ENCODE results near the gene LIPC. TPM values are rescaled to one million over a fixed set of nuclear protein-coding genes. Genes with fewer than 3 reads are reported as not detected.

The LIPC gene
- total and polyA plus RNA-seq, 2 of the 4 experiments (the other 2 are of a cell fraction): 0.07 TPM; not detected in 1

DNA sequence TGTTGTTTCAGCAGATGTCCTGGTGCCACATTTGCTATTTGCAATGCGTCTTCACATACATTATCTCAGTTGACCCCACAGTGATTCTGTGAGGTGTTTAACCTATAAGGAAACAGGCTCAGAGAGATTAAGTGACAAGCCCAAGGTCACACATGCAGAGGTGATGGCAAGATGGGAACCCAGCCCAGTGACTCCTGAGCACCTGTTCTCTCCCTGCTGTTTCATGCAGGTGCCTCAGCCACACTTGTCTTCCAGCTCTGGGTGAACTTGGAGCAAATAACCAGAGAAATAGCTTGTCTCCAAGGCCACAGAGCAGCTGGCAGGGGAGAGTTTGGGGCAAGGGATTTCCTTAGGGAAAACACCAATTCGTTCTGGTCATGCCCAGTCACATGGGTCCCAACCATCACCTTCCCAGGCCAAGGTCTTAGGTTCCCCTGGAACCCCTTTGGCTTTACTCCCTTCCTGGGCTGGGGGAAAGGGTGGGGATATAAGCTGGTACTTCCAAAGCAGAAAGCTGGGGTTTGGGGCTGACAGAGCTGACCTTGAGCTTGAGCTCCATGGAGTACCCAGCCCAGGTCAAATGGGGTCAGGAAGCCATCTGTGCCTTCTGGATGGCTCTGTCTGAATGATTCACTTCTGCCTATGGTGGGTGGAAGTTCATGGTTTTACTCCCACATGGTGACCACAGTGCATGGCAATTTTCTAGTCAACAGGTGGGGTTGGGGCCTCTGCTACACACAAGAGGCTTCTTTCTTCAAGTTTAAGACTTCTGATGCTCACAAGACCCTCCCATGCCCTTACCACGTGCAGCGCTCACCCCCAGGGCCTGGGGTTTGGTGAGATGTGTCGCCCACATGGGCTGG, 22.4 kb downstream of the LIPC start:
- no CpG with 5 or more reads among the region's 5 CpGs for WGBS, 2 experiments (ENCODE audit: extremely low coverage in 2 of 2, insufficient read length in 1 of 2)
- TF ChIP-seq CEBPB (IDR thresholded peaks at IDR 0.05; ENCODE audit: low read depth, low read length) (no peak), RFX5 (IDR thresholded peaks at IDR 0.05; ENCODE audit: low read depth, low read length) (no peak), RAD21 (IDR thresholded peaks at IDR 0.05; ENCODE audit: low read length) (no peak), MAZ (IDR thresholded peaks at IDR 0.05; ENCODE audit: borderline replicate concordance, low read depth, low read length) (no peak), MXI1 (IDR thresholded peaks at IDR 0.05; ENCODE audit: borderline replicate concordance, low read depth, low read length) (no peak), SMC3 (IDR thresholded peaks at IDR 0.05; ENCODE audit: low read depth, low read length) (no peak), USF2 (IDR thresholded peaks at IDR 0.05; ENCODE audit: low read depth, low read length) (no peak)
- TF ChIP-seq, protein P1, sequence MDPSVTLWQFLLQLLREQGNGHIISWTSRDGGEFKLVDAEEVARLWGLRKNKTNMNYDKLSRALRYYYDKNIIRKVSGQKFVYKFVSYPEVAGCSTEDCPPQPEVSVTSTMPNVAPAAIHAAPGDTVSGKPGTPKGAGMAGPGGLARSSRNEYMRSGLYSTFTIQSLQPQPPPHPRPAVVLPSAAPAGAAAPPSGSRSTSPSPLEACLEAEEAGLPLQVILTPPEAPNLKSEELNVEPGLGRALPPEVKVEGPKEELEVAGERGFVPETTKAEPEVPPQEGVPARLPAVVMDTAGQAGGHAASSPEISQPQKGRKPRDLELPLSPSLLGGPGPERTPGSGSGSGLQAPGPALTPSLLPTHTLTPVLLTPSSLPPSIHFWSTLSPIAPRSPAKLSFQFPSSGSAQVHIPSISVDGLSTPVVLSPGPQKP (IDR thresholded peaks at IDR 0.05; ENCODE audit: borderline replicate concordance, low read depth, low read length): no peak
- Histone ChIP-seq H3K27me3 (ENCODE audit: control insufficient read depth, insufficient read depth, low read length) (no peaks in the 10 kb centered on the region), H3K4me2 (ENCODE audit: low read depth, low read length) (no peak overlapping the region), H3K23ac (ENCODE audit: low read depth, low read length) (no peak overlapping the region), H2AK9ac (replicated peaks; ENCODE audit: low read depth, low read length, poor library complexity) (no peak overlapping the region), H3K18ac (ENCODE audit: low read depth, low read length) (no peak overlapping the region), H2BK5ac (ENCODE audit: low read depth, low read length, poor library complexity, severe bottlenecking) (no peak overlapping the region), H2AK5ac (ENCODE audit: low read depth, low read length) (no peak overlapping the region), H4K20me1 (ENCODE audit: insufficient read depth, low read length) (no peaks in the 10 kb centered on the region; the same call in 1 of the 2 replicates), H3K9ac (ENCODE audit: low read depth, low read length) (no peak overlapping the region), H3K14ac (replicated peaks; ENCODE audit: low read depth, low read length) (no peak overlapping the region), H3K9me1 (ENCODE audit: insufficient read depth, low read length) (peaks cover 8% of the 10 kb centered on the region), H3K4me3 (ENCODE audit: insufficient read depth, low read depth, low read length) (no peak overlapping the region), H3K9me3 (ENCODE audit: control insufficient read depth, insufficient read depth, low read length) (no peaks in the 10 kb centered on the region), H3K27ac (ENCODE audit: insufficient read depth, low read length) (no peak overlapping the region), H3K79me1 (ENCODE audit: low read depth in 1 of 2, low read length in 2 of 2) (no peaks in the 10 kb centered on the region), H3K56ac (ENCODE audit: extremely low read depth, insufficient read depth, low read length) (no peak overlapping the region), H2AFZ (replicated peaks; ENCODE audit: low read length, poor library complexity) (no peak overlapping the region), H4K8ac (ENCODE audit: low read depth in 2 of 2, low read length in 2 of 2) (no peak overlapping the region), H4K91ac (ENCODE audit: insufficient read depth, low read depth, low read length) (no peak overlapping the region), H4K5ac (ENCODE audit: low read depth, low read length) (no peak overlapping the region), H2BK15ac (ENCODE audit: low read depth, low read length) (no peak overlapping the region), H2BK120ac (ENCODE audit: low read depth, low read length) (no peak overlapping the region), H3K4ac (ENCODE audit: low read depth, low read length) (no peak overlapping the region), H2BK20ac (ENCODE audit: low read depth, low read length) (no peak overlapping the region), H3K36me3 (ENCODE audit: control insufficient read depth, insufficient read depth, low read length) (no peaks in the 10 kb centered on the region), H3K4me1 (ENCODE audit: control insufficient read depth, insufficient read depth, low read length) (peaks cover 6% of the 10 kb centered on the region)
- ATAC-seq (ENCODE audit: low read depth): no peak
- dilution Hi-C loops (cut with HindIII; ENCODE audit: low sequenced_read_pairs, unreplicated experiment) (no loop called here), intact Hi-C loops (cut with micrococcal nuclease) (no loop called here), in situ Hi-C loops (cut with MboI; ENCODE audit: low sequenced_read_pairs) (no loop called here)
- BruUV-seq (replicated peaks): no TSS peak
- ChIA-PET CTCF (interaction anchor here (0.6 kb wide), 1 partner anchor 1259 kb away, joined by 3 read pairs; no protein-coding TSS in a partner anchor), POLR2A (ENCODE audit: unreplicated experiment) (no interaction called here)
- DNase-seq: no peak

Measured in IMR-90 (cell line).